D341Med (cell line): ENCODE measurements around the gene MRPL9.
A peak's percentile ranks its signal among the peaks of the same experiment; 100 is the strongest.

Experiments
- DNase-seq: peaks from one replicate; pipeline ENCODE4 v3.0.0; 2012; ENCODE audit warnings: low spot score

The MRPL9 gene

DNA sequence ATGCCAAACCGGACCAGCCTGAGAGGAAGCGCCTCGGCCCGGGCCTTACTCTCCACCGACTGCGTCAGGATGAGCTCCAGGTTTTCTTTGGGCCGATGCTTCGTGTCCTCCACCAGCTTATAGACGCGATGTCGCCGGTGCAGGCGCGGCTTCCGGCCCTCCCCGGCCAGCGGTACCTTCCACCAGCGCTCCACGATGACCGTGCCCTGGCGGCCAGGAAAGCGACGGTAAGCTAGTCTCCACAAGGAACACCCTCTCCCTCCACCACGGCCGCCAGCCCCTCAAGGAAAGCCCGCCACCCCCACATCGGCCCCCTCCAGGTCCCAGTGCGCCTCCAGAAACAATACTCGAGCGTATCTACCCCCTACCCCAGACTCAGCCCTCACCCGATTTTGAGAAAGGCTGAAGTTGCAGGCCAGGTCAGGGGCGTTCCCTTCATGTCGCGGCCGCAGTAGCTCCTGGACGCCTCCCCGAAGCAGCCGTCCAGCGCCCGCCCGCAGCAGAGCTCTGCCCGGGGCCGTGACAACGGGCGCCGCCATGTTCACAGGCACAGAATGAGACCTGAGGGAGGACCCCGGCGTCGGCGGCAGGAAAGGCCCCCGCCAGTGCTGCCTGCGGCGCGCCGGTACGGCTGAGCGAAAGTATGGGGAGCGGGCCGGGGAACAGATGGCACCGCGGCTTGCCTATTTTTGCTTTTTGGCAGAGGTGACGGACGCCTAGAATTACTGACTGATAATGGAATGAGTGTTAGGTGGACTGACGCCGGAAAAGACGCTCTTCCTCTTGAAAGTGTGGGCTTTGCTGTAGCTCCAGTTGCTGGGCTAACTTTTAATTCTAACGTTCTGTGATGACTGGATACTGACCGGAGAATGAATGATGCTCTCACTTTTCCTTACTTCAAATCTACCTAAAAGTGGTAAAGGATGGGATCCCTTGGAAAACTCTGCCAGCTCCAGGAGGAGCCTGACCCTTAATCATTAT is at the start of gene MRPL9:
TSS of gene MRPL9 (minus strand) at position 556 of the 981 bp plus-strand sequence. CDS start at position 539, 17 bp downstream.
- peak; percentile 99 for DNase-seq

DNA sequence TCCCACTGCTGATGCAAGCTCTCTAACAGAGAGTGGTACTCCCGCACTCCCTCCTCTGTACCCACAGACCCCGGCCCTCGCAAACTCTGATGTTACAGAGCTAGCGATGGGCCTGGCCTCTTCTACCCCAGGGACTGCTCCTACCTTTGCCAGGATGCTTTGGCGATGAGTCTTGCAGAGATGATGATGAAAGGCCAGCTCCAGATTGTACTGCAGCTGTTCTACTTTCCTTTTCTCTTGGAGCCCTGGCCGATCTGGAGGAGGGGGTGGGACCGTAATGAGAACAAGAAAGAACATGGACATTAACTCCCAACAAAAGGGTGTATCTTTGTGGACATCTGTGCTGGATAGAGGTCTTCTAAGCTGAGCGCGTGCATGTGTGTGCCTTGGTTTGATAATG is 47.9 kb upstream of the MRPL9 start:
- no peak for DNase-seq

DNA sequence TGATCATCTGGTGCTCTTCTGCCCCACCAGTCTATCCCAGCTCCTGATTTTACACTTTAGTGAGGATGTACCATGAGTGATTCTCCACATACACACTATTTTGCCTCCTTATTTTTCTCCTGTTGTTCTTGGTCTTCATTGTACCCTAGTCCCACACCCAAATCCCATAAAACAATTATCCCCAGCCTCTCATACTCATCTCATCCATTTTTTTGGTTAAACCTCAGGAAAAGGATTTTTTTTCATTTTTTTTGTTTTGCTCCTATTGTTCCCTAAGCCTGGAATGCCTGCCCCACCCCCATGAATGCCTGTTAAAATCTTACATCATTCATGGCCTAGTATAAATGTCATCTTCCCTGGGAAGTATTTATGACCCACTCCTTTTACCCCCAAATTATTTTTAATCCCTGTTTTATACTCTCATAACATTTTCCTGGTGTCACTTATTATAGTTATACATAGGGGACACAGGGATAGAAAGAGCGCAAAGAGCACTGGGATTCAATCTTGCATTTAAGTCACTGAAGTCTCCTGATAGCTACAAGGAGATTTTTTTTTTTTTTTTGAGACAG is 46.8 kb upstream of the MRPL9 start:
- no peak for DNase-seq

DNA sequence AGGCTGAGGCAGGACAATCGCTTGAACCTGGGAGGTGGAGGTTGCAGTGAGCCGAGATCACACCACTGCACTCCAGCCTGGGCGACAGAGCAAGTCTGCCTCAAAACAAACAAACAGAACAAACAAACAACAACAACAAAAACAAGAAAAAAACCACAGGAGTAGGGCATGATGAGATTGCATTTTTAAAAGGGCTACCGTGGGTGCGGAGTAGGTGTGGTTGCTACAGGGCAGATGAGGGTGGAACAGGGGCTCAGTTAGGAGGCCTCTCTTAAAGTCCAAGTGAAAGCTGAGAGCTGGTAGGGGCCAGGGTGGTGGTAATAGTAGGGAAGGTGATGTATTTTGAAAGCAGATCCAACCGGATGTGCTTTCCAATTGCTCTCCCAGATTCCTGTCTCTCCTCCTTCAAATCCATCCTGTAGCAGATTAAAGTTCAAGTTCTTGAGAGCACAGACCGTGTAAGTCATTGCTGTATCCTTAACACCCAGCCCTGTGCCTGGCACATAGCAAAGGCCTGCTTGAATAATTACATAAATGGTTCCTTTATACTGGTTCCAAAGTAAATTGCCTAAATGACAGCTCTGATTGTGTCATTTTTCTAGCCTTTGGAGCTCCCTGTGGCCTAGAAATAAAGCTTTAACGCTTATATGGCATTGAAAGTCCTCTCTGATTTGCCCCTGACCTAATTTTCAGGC is 46.1 kb upstream of the MRPL9 start:
- no peak for DNase-seq

DNA sequence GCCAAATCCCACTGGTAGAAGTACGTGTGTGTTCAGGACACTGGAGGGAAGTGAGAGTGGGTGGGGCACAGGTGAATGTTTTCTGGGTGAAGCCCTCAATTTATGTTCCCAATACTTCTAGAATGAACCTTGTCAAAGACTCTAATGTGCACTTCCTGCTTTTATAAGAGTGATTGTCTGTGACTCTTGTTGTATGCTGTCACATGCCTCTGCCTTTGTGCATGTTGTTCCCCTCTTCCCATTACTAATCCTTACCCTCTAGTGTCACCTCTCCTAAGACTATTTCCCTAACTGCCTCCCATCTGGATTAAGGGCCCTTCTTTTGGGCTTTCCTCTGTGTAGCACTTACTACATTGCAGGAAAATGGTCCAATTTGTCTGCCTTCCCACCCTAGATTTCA is 44.5 kb upstream of the MRPL9 start:
- DNase-seq: no peak

DNA sequence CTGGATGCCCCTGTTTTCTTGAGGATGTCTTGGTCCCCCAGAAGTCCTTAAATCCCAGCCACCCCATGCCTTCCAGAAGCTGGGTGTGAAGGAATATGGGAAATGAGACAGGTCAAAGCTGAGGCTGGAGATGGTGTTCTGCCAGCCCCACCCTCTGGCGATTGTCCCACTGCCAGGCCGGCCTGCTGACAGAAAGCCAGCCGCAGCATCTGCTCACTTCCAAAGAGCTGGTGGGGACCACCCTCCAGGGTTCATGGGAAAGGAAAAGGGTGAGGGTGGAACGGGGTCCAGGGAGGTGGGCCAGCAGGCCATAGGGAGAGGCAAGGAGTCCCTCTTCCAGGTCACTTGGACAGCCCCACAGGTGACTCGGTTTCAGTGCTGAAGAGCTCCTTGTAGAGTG is 43.8 kb upstream of the MRPL9 start:
- DNase-seq: peak; percentile 25

DNA sequence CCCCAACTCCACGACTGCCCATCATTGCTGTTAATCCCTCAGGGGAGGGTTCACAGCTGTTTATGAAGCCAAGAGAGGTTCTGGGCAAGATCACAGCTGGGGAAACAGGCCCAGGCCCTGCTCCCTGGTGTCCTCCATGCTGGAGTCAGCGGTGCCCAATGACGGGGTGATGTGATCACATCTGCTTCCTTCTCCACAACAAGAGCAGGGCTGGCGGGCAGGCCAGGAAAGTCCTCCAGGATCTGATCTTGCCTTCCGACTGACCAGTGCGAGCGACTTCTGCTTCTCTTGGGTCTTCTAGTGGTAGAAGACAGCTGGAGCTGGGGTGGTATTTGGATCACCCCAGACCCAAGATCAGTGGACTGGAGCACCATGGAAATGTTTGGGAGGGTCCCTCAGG is 42.9 kb upstream of the MRPL9 start:
- peak; percentile 16 for DNase-seq

DNA sequence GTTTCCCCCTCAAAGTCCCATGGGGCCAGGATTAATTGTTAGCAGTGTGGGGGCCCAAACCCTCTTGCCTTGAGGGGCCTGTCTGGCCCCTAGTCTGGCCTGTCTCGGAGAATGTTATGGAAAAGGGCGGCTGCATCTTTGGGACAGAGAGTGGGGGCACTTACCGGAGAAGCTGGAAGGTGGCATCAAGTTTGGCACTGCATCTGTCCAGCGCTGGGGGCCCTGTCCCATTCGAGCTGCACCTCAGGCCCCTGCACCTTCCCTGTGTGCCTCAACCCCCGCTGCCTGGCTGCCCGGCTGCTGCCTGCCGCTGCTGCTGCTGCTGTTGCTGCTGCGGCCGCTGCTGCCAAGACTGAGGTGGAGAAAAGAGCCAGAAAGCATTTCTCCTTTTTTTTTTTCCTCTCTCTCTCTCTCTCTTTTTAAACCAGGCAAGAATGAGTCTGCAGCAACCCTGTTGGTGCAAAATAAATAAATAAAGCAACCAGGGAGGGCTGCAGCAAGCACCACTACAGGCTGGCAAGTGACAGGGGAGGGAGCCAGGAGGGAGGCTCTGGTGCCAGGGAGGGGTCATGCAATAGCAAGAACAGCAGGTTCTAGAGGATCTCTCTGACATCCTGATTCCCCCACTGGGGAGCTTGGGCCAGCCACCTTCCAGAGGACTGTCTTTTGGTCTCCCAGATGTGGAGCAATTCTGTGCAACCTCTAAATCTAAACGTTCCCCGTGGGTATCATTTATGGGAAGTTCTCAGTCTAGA is 41.9 kb upstream of the MRPL9 start, which contains the start of gene LINGO4:
TSS of gene LINGO4 (minus strand) at position 354 of the 755 bp plus-strand sequence. CDS start 2,715 bp downstream, outside the sequence.
- peak; percentile 43 for DNase-seq

DNA sequence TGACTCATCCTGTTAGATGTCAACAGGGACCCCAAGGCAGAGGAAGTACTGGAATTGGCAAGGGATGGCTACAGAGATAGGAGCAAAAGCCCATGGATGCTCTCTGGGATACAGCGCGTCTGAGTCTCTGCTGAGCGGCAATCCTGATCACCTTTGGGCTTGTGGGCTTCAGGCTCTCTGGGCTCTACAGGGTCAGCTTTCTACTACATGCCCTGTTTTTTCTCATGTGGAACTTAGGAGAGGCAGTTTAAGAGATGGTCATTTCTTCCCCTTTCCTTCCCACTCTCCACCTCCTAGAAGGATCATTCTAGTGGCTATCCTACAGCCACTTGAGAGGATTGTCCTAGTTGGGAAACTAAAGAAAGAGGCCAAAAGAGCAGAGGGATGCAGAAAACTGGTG is 40.6 kb upstream of the MRPL9 start:
- DNase-seq: no peak

DNA sequence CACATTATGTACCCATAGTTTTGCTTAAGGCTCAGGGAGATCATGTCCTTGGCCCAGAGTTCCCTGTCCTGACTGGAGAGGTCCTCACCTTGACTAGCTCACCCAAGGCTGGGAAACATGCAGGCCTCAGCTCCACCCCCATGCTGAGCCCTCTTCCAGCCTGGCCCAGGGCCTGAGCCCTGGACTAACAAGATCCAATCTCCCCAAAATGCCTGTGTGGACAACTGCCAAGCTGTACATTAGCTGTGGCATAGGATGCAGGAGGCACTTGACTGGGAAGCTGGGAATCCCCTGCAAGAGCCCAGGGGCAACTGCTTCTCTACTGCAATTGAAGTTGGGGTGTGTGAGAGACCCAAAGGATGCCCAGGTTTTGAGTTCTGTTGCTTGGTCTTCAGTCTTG is 39.9 kb upstream of the MRPL9 start:
- no peak for DNase-seq

DNA sequence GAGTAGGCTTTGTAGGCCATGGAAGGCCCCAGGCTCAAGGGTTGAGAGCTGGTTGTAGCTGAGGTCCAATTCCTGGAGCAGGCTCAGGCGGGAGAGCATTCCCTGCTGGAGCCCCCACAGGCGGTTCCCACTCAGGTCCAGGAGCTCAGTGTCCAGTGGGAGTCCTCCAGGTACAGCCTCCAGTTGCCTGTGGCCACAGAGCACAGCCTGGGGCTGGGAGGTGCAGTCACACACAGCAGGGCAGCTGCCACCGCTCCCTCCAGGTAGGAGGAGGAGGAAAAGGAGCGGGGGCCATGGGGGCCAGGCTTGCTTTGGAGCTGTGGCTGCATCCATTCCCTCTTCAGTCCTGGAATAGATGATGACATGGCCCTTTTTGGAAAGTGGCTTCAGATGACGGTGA is 39.1 kb upstream of the MRPL9 start:
- peak; percentile 21 for DNase-seq

DNA sequence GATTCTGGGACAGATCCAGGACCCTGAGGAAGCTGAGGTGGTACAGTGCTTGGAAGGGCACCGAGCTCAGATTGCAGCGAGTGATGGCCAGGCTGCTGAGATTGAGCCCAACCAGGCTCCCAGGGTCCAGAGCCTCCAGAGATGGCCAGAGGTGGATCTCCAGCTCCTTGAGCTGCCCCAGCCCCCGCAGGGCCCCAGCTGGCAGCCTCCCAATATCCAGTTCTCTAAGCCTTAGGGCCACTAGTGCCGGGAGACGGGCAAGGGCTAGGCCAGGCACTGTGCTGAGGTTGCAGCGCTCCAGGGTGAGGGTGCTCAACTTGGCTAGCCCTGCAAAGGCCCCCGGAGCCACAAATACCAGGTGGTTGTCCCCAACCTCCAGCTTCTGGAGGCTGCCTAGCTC is 38.5 kb upstream of the MRPL9 start:
- peak; percentile 24 for DNase-seq

DNA sequence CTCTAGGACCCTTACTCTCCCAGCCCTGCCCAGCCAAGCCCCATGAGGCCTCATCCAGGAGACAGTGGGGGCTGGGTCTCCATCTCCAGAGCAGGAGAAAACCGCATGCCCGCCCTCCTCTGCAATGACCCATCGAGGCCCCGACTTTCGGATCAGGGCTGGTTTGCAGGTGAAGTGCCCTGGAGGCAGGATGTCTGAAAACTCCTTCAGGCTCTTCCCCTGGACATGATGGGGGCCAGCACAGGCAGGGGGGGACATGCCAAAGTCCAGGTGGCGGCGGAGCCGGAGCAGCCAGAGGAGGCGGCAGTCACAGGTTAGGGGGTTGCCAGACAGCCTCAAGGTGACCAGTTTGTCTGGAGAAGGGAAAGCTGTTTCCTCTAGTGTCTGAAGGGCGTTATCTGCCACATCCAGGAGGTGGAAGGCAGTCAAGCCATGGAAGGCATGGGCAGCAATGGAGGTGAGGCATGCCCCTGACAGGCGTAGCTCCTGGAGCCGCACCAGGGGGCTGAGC is 38.1 kb upstream of the MRPL9 start:
- DNase-seq: no peak

DNA sequence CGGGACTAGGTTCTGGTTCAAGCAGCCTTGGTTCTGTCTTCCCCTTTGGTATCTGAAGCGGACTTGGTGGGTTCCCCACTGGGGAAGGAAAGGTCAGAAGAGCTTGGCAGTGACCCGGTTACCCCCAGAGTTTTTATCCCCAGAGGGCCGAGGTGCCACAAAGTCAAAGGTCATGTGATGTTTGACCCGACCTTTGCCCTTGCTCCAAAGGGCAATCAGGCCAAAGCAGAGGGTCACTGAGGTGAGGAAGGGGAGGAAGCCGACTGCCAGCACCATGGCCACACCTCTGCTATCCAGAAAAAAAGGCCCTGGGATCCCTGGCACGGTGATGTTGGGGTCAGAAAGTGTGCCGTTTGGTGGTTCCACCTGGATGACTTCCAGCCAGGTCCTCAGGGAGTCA is 37.5 kb upstream of the MRPL9 start:
- no peak for DNase-seq

DNA sequence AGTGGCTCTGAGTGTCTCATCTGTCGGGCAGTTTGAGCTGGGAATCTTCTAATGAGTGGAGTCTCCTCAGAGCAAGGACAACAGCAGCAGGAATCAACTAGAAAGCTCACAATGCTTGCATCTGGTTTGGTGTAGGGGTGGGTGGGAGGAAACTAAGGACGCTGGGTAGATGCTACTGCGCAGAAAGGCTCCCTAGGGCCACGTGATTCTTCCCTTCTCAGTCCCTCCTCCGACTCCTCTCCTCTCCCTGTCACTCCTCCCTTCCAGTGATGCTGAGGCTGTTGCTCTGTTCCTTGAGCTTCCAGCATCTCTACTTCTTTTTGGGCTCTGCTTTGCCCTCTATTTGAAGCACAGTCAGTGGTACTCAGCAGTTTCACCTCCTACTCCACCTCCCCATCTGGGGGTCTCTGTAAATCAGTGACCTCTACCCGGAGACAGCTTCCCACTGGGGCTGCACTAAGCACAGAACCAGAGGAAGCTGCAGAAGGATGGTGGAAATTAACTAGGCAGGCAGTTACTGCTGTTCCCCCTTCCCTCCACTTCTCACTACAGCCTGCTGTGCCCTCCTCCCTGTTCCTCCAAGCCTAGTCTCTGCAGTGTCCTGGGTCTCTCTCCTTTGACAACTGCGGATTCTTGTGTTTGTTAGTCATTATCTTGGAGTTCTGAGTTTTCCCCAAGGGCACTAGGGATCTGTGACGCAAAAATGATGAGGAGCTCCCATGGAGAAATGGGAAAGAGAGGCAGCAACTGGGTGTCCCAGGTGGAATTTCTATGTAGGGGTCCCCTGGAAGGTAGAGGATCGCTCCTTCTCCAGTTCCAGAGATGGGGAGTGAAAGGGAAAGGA is 36.1 kb upstream of the MRPL9 start:
- DNase-seq: no peak

DNA sequence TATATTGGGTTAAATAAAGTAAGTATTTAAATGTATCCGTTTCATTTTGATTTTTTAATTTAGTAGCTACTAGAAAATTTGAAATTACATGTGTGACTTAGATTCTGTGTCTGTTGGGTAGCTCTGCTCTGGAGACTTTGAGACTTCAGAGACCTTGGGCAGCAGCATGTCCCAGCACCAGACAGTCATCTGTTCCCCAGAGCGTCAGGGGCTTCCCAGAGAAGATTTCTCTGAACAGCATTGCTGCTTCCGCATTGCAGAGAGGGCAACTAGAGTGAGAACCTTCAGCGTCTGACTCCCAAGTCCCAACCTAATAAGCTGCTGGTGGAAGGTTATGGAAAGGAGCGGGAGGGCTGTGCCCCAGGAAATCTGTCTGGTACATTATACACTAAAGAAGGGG is 35.3 kb upstream of the MRPL9 start:
- no peak for DNase-seq

DNA sequence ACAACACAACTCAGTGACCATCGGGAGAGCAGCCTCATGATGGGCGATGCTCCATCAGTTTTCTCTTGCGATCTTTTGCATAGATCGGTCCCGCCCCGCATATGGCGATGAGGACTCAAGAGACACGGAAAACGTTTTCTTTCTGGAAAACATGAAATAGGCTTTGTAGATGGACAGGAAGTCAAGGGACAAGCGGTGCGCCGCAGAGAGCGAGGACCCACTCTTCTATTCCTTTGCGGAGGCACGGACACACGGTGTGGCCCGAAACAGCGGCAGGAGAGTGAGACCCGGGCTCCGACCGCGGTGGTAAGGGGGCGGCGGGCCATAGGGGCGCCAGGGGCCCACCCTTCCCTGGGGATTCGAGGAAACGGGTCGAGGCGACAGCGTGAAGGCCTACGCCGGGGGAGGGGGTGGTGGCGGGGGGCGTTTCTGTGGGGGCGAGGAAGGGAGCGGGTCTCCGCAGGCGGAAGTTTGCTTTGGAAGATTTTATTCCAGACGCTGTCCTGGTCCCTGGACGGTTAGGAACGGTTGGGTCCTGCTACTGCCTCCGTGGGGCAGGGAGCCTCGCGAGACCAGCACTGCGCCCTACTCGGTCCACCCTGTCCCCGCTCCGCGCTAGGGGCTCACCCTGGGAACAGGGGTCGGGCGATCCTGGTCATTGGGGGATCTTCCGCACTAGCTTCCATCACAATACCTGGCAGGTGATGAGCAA is 27.8 kb upstream of the MRPL9 start:
- DNase-seq: peak; percentile 77

DNA sequence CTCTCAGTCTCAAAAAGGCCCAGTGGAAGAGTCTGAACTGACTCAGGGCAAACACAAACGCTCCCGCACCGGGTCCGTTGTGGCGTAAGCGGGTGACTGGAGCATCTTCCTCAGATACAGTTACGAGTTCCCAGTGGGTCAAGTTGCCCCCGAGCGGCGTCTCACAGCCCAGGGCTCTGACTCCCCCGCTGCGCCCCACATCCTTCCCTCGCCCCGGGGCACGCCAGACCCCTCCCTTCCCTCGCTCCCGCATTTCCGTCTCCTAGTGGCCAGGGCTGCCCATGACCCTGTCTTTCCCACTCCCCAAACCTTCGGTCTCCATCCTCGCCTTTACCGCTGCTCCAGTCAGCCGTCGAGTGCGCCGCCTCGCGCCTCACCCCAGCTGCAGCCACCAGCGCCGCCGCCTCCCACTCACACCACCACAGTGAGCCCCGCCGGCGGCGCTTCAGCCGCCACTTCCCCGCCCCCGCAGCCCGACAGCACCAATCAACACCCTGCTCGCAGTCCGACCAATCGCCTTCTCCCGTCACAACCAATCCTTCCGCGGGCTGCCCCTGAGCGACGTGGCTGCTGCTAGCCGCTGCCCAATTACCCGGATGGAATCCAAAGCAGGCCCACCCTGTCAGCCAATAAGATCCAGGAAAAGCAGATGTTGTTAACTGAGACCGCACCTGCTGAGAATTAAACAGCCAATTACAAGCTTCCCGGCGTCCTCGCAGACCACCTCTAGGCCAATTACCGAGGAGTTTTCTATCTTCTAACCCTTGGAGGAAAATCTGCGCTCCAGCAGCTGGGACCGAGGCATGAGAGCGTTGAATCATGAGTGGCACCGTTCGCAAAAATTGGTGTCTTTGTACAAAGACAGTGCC is 27.0 kb upstream of the MRPL9 start, which contains the start of gene TDRKH:
TSS of gene TDRKH (minus strand) at position 430 of the 869 bp plus-strand sequence. CDS start 7,478 bp downstream, outside the sequence.
- DNase-seq: peak; percentile 100

DNA sequence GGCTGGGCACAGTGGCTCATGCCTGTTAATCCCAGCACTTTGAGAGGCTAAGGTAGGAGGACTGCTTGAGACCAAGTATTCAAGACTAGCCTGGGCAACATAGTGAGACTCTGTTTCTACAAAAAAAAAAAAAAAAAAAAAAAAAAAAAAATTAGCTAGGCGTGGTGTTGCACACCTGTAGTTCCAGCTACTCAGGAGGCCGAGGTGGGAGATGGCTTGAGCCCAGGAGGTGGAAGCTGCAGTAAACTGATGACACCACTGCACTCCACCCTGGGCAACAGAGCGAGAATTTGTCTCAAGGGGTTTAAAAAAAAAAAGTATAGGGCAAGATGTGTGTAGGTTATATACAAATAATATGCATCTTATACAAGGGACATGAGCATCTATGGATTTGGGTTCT is 24.4 kb upstream of the MRPL9 start:
- no peak for DNase-seq
